HUES48 (cell line): Measurements from ENCODE around the gene SARS1.

Source experiments
- H3K27ac ChIP-seq: one replicate; pipeline ENCODE4 v1.7.0; 2013; ENCODE audit warnings: low read depth, low read length, inconsistent platforms
- H3K27me3 ChIP-seq: 2 replicates; pipeline ENCODE4 v1.6.1; 2013; ENCODE audit warnings: mild to moderate bottlenecking, low read length; ENCODE audit not compliant: control insufficient read depth, insufficient read depth
- H3K36me3 ChIP-seq: 2 replicates; pipeline ENCODE4 v1.6.1; 2013; ENCODE audit warnings: low read length; ENCODE audit not compliant: control insufficient read depth, insufficient read depth
- H3K4me1 ChIP-seq: 2 replicates; pipeline ENCODE4 v1.6.1; 2013; ENCODE audit warnings: mild to moderate bottlenecking, low read length; ENCODE audit not compliant: control insufficient read depth, insufficient read depth
- H3K4me3 ChIP-seq: 2 replicates; pipeline ENCODE4 v1.5.1; 2013; ENCODE audit warnings: mild to moderate bottlenecking, low read depth, low read length
- H3K9ac ChIP-seq: 2 replicates; pipeline ENCODE4 v1.6.1; 2013; ENCODE audit warnings: mild to moderate bottlenecking, low read depth, low read length, moderate library complexity
- H3K9me3 ChIP-seq: 2 replicates; pipeline ENCODE4 v1.6.1; 2013; ENCODE audit warnings: low read length; ENCODE audit not compliant: control insufficient read depth, insufficient read depth

Gene SARS1

DNA sequence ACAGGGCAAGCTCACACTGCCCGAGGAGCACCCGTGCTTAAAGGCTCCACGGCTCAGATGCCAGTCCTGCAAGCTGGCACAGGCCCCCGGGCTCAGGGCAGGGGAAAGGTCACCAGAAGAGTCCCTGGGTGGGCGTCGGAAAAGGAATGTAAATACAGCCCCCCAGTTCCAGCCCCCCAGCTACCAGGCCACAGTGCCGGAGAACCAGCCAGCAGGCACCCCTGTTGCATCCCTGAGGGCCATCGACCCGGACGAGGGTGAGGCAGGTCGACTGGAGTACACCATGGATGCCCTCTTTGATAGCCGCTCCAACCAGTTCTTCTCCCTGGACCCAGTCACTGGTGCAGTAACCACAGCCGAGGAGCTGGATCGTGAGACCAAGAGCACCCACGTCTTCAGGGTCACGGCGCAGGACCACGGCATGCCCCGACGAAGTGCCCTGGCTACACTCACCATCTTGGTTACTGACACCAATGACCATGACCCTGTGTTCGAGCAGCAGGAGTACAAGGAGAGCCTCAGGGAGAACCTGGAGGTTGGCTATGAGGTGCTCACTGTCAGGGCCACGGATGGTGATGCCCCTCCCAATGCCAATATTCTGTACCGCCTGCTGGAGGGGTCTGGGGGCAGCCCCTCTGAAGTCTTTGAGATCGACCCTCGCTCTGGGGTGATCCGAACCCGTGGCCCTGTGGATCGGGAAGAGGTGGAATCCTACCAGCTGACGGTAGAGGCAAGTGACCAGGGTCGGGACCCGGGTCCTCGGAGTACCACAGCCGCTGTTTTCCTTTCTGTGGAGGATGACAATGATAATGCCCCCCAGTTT is 36.9 kb downstream of the SARS1 start:
- H3K9ac ChIP-seq, result no peak overlapping the region
- no peaks in the 10 kb centered on the region for H3K9me3 ChIP-seq
- H3K4me3 ChIP-seq, result no peak overlapping the region; the same call in 1 of the 2 replicates
- H3K27me3 ChIP-seq, result peaks cover 27% of the 10 kb centered on the region
- no peak overlapping the region for H3K27ac ChIP-seq
- peaks cover 24% of the 10 kb centered on the region; the same call in 1 of the 2 replicates for H3K4me1 ChIP-seq
- H3K36me3 ChIP-seq, result peaks cover 15% of the 10 kb centered on the region; the same call in 1 of the 2 replicates

DNA sequence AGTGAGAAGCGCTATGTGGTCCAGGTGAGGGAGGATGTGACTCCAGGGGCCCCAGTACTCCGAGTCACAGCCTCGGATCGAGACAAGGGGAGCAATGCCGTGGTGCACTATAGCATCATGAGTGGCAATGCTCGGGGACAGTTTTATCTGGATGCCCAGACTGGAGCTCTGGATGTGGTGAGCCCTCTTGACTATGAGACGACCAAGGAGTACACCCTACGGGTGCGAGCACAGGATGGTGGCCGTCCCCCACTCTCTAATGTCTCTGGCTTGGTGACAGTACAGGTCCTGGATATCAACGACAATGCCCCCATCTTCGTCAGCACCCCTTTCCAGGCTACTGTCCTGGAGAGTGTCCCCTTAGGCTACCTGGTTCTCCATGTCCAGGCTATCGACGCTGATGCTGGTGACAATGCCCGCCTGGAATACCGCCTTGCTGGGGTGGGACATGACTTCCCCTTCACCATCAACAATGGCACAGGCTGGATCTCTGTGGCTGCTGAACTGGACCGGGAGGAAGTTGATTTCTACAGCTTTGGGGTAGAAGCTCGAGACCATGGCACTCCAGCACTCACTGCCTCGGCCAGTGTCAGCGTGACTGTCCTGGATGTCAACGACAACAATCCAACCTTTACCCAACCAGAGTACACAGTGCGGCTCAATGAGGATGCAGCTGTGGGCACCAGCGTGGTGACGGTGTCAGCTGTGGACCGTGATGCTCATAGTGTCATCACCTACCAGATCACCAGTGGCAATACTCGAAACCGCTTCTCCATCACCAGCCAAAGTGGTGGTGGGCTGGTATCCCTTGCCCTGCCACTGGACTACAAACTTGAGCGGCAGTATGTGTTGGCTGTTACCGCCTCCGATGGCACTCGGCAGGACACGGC is 37.8 kb downstream of the SARS1 start:
- no peak overlapping the region for H3K4me3 ChIP-seq
- H3K4me1 ChIP-seq, result peaks cover 25% of the 10 kb centered on the region; the same call in 1 of the 2 replicates
- no peaks in the 10 kb centered on the region for H3K9me3 ChIP-seq
- no peak overlapping the region for H3K27ac ChIP-seq
- H3K27me3 ChIP-seq, result peaks cover 27% of the 10 kb centered on the region
- H3K9ac ChIP-seq, result no peak overlapping the region
- H3K36me3 ChIP-seq, result peaks cover 15% of the 10 kb centered on the region; the same call in 1 of the 2 replicates

DNA sequence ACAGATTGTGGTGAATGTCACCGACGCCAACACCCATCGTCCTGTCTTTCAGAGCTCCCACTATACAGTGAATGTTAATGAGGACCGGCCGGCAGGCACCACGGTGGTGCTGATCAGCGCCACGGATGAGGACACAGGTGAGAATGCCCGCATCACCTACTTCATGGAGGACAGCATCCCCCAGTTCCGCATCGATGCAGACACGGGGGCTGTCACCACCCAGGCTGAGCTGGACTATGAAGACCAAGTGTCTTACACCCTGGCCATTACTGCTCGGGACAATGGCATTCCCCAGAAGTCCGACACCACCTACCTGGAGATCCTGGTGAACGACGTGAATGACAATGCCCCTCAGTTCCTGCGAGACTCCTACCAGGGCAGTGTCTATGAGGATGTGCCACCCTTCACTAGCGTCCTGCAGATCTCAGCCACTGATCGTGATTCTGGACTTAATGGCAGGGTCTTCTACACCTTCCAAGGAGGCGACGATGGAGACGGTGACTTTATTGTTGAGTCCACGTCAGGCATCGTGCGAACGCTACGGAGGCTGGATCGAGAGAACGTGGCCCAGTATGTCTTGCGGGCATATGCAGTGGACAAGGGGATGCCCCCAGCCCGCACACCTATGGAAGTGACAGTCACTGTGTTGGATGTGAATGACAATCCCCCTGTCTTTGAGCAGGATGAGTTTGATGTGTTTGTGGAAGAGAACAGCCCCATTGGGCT is 38.6 kb downstream of the SARS1 start:
- Histone ChIP-seq H3K9me3 (no peaks in the 10 kb centered on the region), H3K27me3 (peaks cover 25% of the 10 kb centered on the region), H3K4me1 (peaks cover 25% of the 10 kb centered on the region; the same call in 1 of the 2 replicates), H3K27ac (no peak overlapping the region), H3K36me3 (peaks cover 15% of the 10 kb centered on the region; the same call in 1 of the 2 replicates), H3K9ac (no peak overlapping the region), H3K4me3 (no peak overlapping the region)

DNA sequence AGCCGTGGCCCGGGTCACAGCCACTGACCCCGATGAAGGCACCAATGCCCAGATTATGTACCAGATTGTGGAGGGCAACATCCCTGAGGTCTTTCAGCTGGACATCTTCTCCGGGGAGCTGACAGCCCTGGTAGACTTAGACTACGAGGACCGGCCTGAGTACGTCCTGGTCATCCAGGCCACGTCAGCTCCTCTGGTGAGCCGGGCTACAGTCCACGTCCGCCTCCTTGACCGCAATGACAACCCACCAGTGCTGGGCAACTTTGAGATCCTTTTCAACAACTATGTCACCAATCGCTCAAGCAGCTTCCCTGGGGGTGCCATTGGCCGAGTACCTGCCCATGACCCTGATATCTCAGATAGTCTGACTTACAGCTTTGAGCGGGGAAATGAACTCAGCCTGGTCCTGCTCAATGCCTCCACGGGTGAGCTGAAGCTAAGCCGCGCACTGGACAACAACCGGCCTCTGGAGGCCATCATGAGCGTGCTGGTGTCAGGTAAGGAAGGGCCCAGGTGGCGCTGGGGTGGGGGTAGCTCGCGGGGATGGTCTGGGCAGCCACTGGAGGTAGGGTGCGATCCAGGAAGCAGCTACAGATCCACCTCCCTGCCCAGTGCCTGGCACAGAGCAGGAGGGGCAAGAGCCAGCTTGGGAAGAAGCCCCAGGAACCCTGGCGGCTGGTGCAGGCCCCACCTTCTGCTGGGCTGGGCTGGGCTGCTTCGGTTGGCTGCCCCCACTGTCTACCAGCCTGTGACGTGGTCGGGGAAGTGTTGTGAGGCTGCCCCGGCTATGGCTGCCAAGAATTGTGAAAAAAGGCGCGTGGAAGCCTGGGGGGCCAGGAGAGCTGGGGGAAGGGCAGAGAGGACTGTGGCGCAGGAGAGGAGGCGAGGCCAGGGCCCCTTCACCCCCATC is 39.4 kb downstream of the SARS1 start:
- Histone ChIP-seq H3K36me3 (peaks cover 15% of the 10 kb centered on the region; the same call in 1 of the 2 replicates), H3K9me3 (no peaks in the 10 kb centered on the region), H3K27me3 (peaks cover 17% of the 10 kb centered on the region; the same call in 1 of the 2 replicates), H3K4me3 (no peak overlapping the region), H3K9ac (no peak overlapping the region), H3K4me1 (peaks cover 25% of the 10 kb centered on the region; the same call in 1 of the 2 replicates), H3K27ac (no peak overlapping the region)

DNA sequence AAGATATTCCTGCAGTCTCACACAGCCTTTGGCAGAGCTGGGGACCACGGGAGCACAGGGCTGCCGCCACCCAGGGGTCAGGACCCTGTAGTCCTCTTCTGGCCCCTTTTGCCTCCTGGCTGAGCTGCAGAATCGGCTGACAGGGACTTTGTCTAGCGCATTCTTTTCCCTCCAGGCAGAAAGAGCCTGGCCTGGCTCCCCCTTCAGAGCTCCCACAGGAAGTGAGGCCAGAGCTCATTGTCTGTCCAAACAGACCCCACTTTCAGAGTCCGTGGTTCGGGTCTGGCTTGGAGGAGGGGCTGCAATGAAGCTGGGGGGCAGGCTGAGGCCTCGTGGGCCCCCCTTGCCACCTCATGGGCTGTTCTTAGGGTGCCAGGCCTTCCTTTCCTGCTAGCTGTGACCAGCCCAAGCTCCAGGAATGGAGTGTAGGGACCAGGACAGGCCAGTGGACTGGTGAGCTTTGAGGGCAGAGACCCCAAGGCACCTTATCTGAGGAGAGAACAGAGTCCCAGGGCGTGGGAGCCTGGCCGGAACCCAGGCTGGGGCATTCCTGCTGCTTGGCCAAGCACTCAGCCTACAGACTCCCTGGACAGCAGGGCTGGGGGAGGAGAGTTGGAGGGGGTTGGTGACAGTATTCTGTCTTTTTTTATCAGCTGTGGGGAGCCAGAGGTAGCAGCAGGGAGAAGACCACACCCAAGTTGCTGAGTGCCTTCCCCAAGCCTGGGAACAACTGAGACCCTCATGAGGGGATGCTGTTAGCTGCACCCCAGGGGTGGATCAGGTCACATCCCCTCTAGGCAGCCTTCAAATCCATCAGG is 40.3 kb downstream of the SARS1 start:
- no peak overlapping the region for H3K9ac ChIP-seq
- peaks cover 11% of the 10 kb centered on the region; the same call in 1 of the 2 replicates for H3K27me3 ChIP-seq
- H3K4me3 ChIP-seq, result no peak overlapping the region
- H3K27ac ChIP-seq, result peak overlapping the region; percentile 39
- peaks cover 17% of the 10 kb centered on the region; the same call in 1 of the 2 replicates for H3K36me3 ChIP-seq
- no peaks in the 10 kb centered on the region for H3K9me3 ChIP-seq
- peaks cover 21% of the 10 kb centered on the region; the same call in 1 of the 2 replicates for H3K4me1 ChIP-seq

DNA sequence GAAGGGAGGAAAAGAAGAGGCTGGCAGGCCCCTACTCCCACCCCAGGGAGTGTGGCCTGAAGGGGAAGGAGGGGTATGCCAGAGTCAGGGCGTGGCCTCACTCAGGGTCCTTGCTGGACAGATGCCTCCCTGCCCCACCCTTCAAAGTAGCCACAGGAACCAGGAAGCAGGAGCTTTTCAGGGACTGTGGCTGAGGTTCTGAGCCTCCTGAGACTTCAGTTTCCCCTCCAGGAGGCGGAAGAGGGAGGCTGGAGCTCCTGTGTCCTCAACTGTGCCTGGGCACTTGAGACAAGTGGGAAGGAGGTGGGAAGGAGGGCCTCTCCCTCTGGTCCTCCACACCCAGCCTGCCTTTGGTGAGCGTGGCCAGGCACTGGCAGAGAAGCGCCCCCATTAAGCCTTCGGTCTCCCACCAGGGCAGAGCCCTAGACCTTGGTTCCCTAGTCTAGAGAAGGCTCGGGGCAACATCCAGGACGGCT is 40.9 kb downstream of the SARS1 start:
- H3K27me3 ChIP-seq, result peaks cover 11% of the 10 kb centered on the region; the same call in 1 of the 2 replicates
- no peak overlapping the region for H3K9ac ChIP-seq

DNA sequence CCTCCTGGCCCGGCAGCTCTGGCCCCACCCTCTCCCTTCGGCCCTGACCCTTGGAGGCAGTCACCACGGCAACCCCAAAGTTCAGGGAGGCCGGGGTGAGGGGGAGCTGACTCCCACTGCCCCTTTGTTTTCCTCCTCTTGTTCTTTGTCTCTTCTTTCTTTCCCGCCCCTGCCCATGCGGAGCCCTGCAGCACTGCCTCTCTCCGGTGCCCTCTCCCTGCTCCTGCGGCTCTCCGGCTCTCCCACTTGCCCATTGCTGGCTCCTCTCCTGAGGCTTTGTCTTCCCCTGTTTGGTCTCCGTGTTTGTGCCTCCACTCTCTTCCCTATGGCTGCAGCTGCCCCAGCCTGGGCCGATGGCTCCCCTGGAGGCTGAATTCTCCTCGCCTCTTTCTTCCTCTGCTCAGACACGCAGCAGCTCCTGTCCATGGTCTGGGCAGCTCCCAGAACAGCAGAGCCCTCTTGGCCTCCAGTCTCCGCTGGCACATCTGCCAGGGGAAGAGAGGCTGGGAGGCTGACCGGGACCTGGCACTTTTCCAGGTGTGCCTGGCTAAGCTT is 41.5 kb downstream of the SARS1 start:
- Histone ChIP-seq H3K9me3 (no peaks in the 10 kb centered on the region), H3K4me3 (no peak overlapping the region), H3K36me3 (peaks cover 21% of the 10 kb centered on the region; the same call in 1 of the 2 replicates), H3K27ac (peak overlapping the region; percentile 26), H3K9ac (no peak overlapping the region), H3K4me1 (peaks cover 22% of the 10 kb centered on the region), H3K27me3 (peaks cover 8% of the 10 kb centered on the region; the same call in 1 of the 2 replicates)

More for the DNA sequence above, 40.9 kb downstream of the SARS1 start:
- Histone ChIP-seq H3K4me1 (peaks cover 19% of the 10 kb centered on the region), H3K9me3 (no peaks in the 10 kb centered on the region), H3K36me3 (peaks cover 21% of the 10 kb centered on the region; the same call in 1 of the 2 replicates), H3K27ac (peak overlapping the region; percentile 39), H3K4me3 (no peak overlapping the region)

DNA sequence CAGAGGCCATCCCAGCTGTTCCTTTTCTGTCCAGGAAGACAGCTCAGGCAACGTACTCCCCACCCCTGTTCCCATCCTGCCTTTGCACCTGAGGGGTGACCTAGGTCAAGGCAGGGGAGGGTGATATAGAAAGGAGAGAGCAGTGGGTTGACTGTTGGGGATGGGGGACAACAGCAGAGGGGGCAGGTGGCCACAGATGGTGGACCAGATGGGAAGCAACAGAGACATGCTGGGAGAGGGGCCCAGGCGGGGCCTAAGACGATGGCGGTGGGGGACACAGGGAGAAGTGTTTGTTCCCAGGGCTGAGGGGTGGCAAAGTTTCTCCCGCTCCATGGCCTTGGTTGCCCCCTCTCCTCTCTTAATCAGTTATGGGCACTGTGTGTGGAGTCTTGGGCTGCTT is 42.0 kb downstream of the SARS1 start:
- no peaks in the 10 kb centered on the region for H3K9me3 ChIP-seq
- H3K36me3 ChIP-seq, result peaks cover 21% of the 10 kb centered on the region; the same call in 1 of the 2 replicates
- no peak overlapping the region for H3K4me3 ChIP-seq
- H3K4me1 ChIP-seq, result peaks cover 25% of the 10 kb centered on the region
- peak overlapping the region; percentile 26 for H3K27ac ChIP-seq
- H3K27me3 ChIP-seq, result peaks cover 3% of the 10 kb centered on the region; the same call in 1 of the 2 replicates
- H3K9ac ChIP-seq, result no peak overlapping the region

DNA sequence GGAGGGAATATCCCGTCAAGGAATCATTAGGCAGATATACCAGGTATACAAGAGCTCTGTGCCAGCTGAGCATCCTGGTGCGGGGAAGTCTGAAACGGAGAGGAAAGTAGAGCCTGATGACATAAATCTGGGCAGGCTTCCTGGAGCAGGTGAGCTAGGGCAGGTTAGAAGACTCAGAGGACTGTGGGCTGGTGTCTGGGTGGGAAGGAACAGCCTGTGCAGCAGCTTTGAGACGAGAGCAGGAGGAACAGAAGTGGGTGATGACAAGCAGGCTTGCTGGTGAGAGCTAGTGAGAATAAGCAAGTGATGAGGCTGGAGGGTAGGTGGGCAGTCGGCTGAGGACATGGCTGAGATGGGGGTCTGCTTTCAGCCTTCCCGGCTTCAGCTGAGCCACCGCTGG is 42.4 kb downstream of the SARS1 start:
- Histone ChIP-seq H3K27ac (no peak overlapping the region), H3K4me1 (peaks cover 25% of the 10 kb centered on the region), H3K27me3 (no peaks in the 10 kb centered on the region), H3K9me3 (no peaks in the 10 kb centered on the region), H3K9ac (no peak overlapping the region), H3K4me3 (no peak overlapping the region), H3K36me3 (peaks cover 24% of the 10 kb centered on the region)
